Right ventricle myocardium superior (tissue), 1 donor: Measurements from ENCODE around the gene NECTIN1. TPM values are rescaled to one million over a fixed set of nuclear protein-coding genes. Genes with fewer than 3 reads are reported as not detected.
"Not testable (repeated sequence)": the region's sequence is repeated elsewhere in the genome, so short reads cannot be mapped to it uniquely, and the experiment has no call there.

ENCODE experiments used
- ATAC-seq: fragments of 200-7000 bp; cut with Tn5 transposase; one replicate; pipeline ENCODE4 v1.9.1; 2020; ENCODE audit warnings: mild to moderate bottlenecking; ENCODE audit not compliant: poor library complexity
- DNase-seq: peaks from one replicate; pipeline ENCODE4 v3.0.0-alpha.2; 2020
- intact Hi-C: fragments of 100-400 bp; cut with DNase I; formaldehyde crosslinking; loops from one replicate; pipeline ENCODE4 v1.11.2; 2022
- total RNA-seq: library from RNA; stranded (reverse); fragmentation: NEBNext Ultra II Directional; extraction: Animal tissue kit (Norgen Biotek cat#: 25700); gene quantifications from one replicate; pipeline ENCODE4 v1.2.1, GENCODE V29; 2021
- donor health status: DM: no; HTN: yes; CAD: no; lungs with severe emphysema.

NECTIN1 gene
- total RNA-seq, 1 donor from 2014 or later, result 15.0 TPM

- intact Hi-C loops, result no loop called here
- no peak for DNase-seq
- ATAC-seq, result no peak
Observed at GRCh38 chr11:119616586-119617339, 112.2 kb downstream of the NECTIN1 start.

GRCh38 chr11:119615882-119616196, 113.2 kb downstream of the NECTIN1 start:
- ATAC-seq, result no peak
- intact Hi-C loops, result no loop called here
- no peak for DNase-seq

DNA sequence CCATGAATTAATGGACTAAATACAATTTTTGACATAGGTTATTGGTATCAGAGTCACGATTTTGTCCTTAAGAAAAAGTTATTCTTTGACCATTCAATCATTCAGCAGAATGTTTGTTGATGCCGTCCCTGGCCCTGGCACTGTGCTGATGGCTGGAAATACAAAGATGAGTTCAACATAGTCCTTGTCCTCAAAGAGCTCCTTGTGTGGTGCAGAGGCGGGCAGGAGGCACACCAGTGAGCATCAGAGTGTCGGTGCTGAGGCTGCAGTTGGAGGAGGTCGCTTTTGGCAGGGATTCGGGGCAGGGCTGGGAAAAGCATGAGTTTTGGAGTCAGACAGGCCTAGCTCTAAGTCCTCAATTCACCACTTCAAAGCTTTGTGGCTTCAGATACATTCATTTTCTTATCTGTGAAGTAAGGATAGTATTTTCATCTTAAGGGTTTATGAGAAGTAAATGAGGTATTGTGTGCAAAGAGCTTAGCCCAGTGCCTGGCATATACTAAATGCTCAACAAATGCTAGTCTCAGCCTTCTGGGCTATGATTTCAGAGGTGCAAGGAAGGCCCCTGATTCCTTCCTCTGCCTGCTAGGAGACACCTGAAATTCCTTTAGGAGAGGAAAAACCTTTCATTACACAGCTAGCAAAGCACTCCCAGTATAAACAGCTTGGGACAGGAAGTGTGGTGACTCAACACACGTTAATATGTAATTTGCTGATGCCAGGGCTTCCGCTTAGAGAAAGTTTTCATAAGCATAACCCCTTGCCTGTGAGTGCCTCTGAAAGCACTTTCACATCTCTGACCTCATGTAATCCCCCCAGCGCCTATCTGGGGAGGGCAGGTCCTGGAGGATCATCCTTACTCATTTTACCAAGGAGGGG, 113.8 kb downstream of the NECTIN1 start:
- ATAC-seq (peak; percentile 29), DNase-seq (no peak)
- intact Hi-C loops, result no loop called here

- DNase-seq (no peak), ATAC-seq (no peak)
- intact Hi-C loops, result no loop called here
Observed at GRCh38 chr11:119614222-119615002, 114.6 kb downstream of the NECTIN1 start.

- DNase-seq, result no peak
- no peak for ATAC-seq
- intact Hi-C loops, result no loop called here
Observed at GRCh38 chr11:119612814-119613213, 116.2 kb downstream of the NECTIN1 start.

DNA sequence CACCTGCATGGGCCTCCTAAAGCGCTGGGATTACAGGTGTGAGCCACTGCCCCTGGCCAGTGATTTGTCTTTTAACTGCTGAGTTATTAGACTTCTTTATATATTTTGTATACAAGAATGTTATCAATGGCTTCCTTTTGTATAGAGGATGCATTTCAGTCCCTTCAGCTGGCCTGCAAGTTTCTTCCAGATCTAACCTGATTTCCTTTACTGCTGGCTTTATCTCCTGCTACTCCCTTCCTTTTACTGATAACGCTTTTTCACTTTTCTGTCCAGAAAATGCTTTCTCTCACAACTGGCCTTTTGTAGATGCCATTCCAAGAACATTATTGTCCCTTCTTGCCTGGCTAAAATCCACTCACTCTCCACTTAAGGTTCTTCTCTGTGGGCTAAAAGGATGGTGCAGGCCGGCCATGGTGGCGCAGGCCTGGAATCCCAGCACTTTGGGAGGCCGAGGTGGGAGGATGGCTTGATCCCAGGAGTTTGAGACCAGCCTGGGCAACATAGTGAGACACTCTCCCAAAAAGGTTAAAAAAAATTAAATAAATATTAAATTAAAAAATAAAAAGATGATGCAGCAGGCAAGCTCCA, 118.1 kb downstream of the NECTIN1 start:
- intact Hi-C loops, result no loop called here
- no peak for DNase-seq
- no peak for ATAC-seq

DNA sequence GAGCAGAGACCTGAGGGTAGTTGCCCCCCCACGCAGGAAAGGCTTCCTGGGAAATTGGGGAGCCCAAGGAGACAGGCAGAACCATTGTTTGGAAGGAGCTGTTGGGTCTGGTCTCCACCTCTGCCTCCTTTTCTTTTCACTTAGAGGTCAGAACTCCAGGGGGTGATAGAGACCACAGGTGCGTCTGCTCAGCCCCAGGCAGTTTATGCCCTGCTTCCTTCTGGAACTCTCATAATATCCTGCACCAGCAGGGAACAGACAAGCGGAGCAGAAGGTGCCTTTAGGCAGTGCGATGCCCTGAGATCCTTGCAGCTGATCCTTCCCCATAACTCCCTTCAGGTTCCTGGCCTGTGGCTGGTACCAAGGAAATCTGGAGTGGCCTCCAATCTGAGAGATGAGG, 120.2 kb downstream of the NECTIN1 start:
- intact Hi-C loops, result no loop called here
- ATAC-seq, result no peak
- DNase-seq, result no peak

DNA sequence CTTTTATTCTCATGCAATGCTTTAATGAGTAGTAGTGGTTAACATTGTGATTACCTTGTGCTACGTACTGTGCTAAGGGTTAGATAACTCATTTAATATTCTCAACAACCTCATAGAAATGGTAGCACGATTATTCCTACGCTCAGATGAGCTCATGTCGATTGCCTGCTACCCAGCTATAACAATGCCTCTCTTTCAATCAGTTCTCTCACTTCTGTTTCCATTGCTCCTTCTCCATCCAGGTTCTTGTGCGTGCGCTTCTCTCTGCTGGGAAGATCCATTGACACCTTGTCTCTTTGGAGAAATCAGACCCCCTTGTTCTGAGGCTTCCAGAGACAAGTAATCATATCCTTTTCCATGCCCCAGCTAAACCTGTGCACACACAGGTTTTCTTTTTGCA, 120.8 kb downstream of the NECTIN1 start:
- ATAC-seq (no peak), DNase-seq (no peak)
- intact Hi-C loops, result no loop called here

GRCh38 chr11:119607726-119608125, 121.3 kb downstream of the NECTIN1 start:
- no peak for DNase-seq
- no peak for ATAC-seq
- intact Hi-C loops, result no loop called here

- intact Hi-C loops, result no loop called here
- no peak for ATAC-seq
- DNase-seq, result no peak
Observed at GRCh38 chr11:119605137-119605665, 123.8 kb downstream of the NECTIN1 start.

GRCh38 chr11:119602745-119603373, 126.1 kb downstream of the NECTIN1 start:
- DNase-seq (no peak), ATAC-seq (no peak)
- intact Hi-C loops, result no loop called here

- intact Hi-C loops, result no loop called here
- DNase-seq (no peak), ATAC-seq (no peak)
Observed at GRCh38 chr11:119599864-119600541, 129.0 kb downstream of the NECTIN1 start.

DNA sequence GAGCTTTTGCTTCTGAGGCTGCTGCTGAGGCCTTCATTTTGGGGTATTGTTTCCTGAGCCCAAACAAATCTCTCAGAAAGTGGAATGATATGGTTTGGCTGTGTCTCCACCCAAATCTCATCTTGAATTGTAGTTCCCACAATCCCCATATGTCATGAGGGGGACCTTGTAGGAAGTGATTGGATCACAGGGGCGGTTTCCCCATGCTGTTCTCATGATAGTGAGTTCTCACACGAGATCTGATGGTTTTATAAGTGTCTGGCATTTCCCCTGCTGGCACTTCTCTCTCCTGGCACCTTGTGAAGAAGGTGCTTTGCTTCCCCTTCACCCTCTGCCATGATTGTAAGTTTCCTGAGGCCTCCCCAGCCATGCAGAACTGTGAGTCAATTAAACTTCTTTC, 133.1 kb downstream of the NECTIN1 start:
- DNase-seq, ATAC-seq, intact Hi-C loops: not testable (repeated sequence)

GRCh38 chr11:119594639-119595249, 134.3 kb downstream of the NECTIN1 start:
- ATAC-seq, result no peak
- intact Hi-C loops, result no loop called here
- DNase-seq, result no peak

- no peak for ATAC-seq
- DNase-seq, result no peak
- intact Hi-C loops, result no loop called here
Observed at GRCh38 chr11:119593346-119593745, 135.7 kb downstream of the NECTIN1 start.

DNA sequence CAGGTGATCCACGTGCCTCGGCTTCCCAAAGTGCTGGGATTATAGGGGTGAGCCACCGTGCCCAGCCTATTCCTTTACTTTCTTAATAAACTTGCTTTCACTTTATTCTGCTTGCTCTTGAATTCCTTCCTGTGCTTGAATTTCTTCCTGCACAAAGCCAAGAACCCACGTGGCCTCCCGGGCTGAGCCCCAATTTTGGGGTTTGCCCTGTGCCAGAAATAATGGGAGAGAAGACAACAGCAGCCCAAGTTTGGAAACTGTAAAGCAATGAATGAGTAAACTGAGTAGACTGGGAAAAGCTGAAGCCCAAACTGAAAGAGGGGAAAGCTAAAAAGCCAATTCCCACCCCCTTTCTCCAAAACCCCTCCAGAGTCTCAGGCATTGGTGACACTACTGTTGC, 136.4 kb downstream of the NECTIN1 start:
- no peak for ATAC-seq
- intact Hi-C loops, result no loop called here
- peak; percentile 60 for DNase-seq

GRCh38 chr11:119591836-119592310, 137.1 kb downstream of the NECTIN1 start:
- intact Hi-C loops, result no loop called here
- DNase-seq (no peak), ATAC-seq (no peak)
